NCI-H1048 (cell line): ENCODE measurements around the gene MYMX.
"Not testable (repeated sequence)": the region's sequence is repeated elsewhere in the genome, so short reads cannot be mapped to it uniquely, and the experiment has no call there.

Experiments used
- DNase-seq: peaks from one replicate; lab custom pipeline; 2025; lab: John Stamatoyannopoulos, UW

Gene MYMX

GRCh38 chr6:44219815-44220784, 3.4 kb downstream of the MYMX start:
- DNase-seq, result no peak

DNA sequence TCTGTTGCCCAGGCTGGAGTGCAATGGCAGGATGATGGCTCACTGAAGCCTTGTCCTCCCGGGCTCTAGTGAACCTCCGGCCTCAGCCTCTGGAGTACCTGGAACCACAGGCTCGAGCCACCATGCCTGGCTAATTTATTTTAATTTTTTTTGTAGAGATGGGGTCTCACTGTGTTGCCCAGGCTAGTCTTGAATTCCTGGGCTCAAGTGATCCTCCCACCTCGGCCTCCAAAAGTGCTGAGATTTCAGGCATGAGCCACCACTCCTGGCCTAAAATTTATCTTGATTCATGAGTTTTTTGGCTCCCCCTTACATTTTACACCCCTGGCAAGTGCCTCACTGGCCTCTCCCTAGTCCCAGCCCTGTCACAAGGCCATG, 4.2 kb downstream of the MYMX start:
- no peak for DNase-seq

DNA sequence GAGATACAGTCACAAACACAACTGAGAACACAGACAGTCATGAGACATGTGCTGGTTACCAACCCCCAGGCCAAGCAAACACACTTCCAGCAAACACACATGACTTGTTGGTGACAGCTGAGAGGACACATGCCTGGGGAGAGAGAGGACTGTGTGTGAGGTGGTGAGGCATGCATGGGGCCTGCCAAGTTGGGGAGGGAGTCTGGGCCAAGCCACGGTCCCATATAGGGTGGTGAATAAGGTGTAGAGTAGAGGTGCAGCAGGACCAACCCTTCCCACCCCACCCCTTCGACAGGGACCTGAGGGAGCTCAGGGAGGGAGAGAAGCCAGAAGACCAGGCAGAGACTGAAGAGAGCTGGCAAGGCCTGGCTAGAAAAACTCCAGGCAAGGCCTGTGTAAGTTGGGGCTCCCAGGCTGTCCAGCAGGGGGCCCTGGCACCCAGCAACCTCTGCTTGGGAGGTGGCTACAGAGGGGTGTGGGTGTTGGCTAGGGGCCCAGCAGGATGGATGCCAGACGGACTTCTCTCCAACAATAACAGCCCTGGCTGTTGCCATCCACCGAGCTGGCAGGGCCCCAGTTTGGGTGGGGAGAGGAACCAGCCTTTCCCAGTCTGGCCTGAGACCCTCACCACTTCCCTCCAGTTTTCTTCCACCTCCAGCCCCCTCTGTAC, 4.7 kb downstream of the MYMX start:
- DNase-seq, result peak; percentile 52

DNA sequence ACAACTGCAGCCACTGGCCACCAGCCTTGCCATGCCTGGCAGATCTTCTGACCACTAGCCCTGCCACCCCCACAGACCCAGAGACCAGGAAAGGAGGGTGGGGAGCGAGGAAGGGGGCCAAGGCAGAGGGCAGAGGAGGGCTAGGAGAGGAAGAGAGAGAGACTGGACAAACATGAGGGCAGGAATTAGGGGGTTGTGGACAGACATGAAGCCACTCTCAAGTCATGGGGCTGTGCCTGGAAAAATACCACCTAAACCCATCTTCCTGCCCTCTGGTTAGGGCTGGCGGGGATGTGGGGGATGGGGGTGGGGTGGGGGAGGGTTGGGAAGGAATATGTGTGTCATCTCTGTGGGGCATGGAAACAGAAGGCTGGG, 5.2 kb downstream of the MYMX start:
- DNase-seq, result no peak

GRCh38 chr6:44222486-44223318, 6.0 kb downstream of the MYMX start:
- no peak for DNase-seq

- DNase-seq, result peak; percentile 45
Measured at GRCh38 chr6:44223319-44224028, 6.7 kb downstream of the MYMX start, which contains the start of gene SLC29A1. SLC29A1 (plus strand) TSS chr6:44223595; CDS start chr6:44227314, 3,719 bp downstream.

DNA sequence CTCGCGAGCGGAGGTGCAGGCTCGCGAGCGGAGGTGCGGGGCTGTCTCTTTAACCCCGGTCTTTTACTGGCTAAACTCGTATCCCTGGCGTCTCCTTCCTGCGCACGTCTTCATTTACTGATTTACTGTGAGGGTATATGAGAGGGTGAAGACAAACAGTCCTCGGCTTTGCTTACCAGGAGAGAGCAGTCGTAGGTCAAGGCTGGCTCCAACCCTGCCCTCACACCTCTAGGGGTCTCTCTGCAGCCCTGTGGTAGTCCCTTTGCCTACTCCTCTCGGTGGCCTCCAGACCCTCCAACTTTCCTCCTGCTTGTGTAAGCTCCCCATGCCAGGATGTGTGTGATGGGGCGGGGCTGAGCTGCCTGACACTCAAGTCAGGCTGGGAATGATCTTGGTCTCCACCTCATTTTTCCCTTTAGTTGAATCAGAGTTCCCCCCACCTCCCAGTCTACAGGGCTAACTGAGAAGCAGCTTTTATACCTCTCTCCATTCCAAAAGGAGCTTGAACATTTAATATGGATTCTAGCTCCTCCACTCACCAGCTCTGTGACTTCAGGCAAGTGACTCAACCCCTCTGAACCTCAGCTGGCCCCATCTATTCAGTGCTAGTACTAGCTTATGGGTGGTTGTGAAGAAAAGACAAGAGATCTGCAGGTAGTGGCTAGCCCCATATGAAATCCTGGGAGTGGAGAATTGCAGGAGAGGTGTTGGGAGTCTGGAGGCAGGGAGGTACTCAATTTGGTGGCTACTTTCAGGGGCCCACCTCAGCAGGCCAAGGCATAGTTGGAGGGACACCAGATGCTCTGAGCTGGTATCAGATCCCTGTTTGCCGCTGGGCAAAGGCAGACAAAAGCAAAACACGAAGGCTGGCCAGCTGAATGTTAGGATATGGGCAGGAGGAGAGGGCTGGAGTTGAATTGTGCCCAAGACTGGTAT, 7.6 kb downstream of the MYMX start:
- DNase-seq, result no peak

DNA sequence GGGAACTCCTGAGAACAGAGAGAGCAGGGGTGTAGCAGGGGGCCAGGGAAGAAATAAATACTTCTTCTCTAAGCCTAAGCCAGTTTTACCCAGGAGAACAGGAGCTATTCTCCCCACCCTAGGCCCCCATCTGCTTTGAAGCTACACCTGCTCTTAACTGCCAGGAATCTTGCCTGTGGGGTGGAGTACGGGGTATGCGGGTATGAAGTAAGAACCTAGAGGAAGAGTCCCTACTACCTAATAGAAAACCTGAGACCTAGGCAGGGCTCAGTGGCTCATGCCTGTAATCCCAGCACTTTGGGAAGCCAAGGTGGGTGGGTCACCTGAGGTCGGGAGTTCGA, 8.2 kb downstream of the MYMX start:
- no peak for DNase-seq

- no peak for DNase-seq
Measured at GRCh38 chr6:44225579-44226325, 9.0 kb downstream of the MYMX start.

DNA sequence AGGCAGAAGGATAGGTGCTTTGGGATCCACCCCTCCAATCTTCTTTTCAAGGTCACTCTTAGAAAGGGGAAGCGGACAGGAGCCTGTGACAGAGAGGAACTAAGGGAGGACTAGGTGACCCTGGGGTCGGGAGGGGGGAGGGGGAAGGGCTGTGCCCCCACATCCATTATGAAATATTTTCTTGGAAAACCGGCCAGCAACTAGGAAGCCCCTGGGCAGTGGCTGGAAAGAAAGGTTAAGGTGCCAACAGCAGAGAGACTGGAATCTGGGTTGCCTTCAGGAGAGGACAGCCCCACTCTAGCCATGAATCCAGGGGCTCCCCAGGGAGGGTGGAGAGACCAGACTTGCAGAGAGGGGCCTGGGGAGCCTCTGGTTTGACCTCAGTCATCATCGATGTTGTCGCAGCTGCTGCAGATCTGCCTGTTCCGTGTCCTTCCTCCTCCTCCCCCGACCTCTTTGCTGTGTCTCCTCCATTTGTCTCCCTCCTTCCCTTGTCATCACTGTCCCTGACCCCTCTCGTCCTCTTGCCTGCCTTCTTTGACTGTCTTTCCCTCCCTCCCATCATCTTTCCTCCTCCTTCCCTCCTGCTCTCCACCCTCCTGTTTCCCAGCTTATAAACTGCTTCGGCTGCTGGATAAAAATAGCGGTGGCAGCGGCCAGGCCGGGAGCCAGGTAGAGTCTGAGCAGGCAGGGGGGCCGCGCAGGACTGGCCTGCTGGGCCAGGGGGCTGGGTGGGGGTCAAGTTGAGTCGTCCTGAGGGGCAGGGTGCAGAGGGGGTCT, 9.8 kb downstream of the MYMX start:
- no peak for DNase-seq

DNA sequence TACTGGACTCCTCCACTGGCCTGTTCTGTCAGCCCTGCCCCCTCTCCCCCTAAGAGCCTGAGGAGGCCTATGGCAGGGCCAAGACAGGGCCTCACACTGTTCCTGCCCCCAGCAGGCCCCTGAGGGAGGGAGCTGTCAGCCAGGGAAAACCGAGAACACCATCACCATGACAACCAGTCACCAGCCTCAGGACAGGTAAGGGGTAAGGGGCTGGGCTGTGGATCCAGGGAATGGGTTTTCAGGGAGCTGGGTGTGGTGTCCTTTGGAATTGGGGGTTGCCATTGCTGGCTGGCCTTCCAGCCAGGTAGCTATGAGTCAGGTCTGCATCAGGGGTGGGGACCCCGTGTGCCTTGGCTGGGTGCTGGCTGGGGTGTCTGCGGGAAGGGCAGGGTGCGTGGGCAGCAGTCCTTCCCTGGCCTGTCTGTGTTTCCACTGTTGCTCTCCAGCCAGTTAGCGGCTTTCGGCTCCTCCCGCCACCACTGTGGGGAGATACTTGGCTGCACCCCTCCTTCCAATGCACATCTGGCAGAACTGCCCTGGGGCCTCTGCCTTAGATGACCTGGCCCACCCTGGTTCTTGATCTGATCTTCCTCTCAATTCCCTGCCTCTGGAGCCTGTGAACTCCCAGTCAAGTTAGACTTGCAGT, 10.5 kb downstream of the MYMX start:
- DNase-seq, result no peak

DNA sequence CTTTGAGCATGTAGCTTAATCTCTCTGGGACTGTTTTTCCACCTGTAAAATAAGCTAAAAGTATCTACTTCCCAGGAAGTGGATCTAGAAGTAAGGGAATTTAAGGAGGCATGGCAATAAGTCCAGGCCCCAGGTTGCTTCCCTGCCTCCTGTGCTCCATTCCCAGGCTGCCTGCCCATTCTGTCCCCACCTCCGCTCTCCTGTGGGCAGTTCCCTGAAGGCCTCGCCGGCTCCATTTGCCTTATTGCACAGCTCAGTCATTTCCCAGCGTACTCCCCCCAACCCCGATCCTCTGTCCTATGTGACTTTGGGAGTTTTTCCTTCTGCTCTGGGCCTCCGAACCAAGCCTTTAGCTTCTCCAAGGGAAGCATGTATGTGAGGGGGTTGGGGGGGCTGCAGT, 11.3 kb downstream of the MYMX start:
- DNase-seq, result no peak

- no peak for DNase-seq
Measured at GRCh38 chr6:44228433-44228832, 11.7 kb downstream of the MYMX start.

DNA sequence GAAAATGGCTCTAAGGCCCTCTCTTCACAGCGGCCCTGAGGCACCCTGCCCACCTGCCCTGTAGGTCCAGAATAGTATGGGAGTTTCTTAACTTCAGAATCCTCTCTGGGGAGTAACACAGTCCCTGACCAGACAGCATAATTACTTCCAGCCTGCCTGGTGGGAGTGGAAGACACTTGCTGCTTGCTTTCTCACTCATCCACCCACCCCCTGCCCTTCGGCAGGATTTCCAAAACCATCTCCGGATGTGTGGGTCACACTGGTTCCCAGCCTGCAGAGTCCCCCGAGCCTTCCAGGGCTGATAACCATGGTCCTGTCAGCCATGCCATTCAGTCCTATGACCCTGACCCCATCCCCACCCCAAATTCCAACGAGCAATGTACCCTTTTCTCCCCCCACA, 12.1 kb downstream of the MYMX start:
- DNase-seq, result no peak

GRCh38 chr6:44229376-44230033, 12.8 kb downstream of the MYMX start:
- DNase-seq, result no peak

GRCh38 chr6:44230034-44230675, 13.4 kb downstream of the MYMX start:
- no peak for DNase-seq

- DNase-seq, result not testable (repeated sequence)
Measured at GRCh38 chr6:44231426-44231825, 14.7 kb downstream of the MYMX start.
